ENCODE measurements around the gene HSPA12B.

HSPA12B gene

GRCh38 chr20:3741836-3742458 is 9.5 kb downstream of the HSPA12B start:
- Histone ChIP-seq H3K9me3 (ENCODE audit: control insufficient read depth in 1 of 2, low read length in 2 of 2) (no peaks in the 10 kb centered on the region), H3K4me1 (ENCODE audit: control insufficient read depth in 1 of 2, insufficient read depth in 2 of 2, low read length in 2 of 2) (no peaks in the 10 kb centered on the region), H3K4me3 (ENCODE audit: low read depth in 1 of 2, low read length in 2 of 2) (no peak overlapping the region), H3K27ac (ENCODE audit: low read length) (no peak overlapping the region), H3K27me3 (ENCODE audit: low read depth, low read length) (no peaks in the 10 kb centered on the region), H3K36me3 (ENCODE audit: control insufficient read depth in 1 of 2, insufficient read depth in 2 of 2, low read length in 2 of 2) (no peaks in the 10 kb centered on the region)

GRCh38 chr20:3743251-3743650 is 10.8 kb downstream of the HSPA12B start:
- H3K9me3 ChIP-seq (ENCODE audit: control insufficient read depth in 1 of 2, low read length in 2 of 2), result no peaks in the 10 kb centered on the region
- H3K4me1 ChIP-seq (ENCODE audit: control insufficient read depth in 1 of 2, insufficient read depth in 2 of 2, low read length in 2 of 2), result no peaks in the 10 kb centered on the region
- no peaks in the 10 kb centered on the region for H3K36me3 ChIP-seq (ENCODE audit: control insufficient read depth in 1 of 2, insufficient read depth in 2 of 2, low read length in 2 of 2)
- no peaks in the 10 kb centered on the region for H3K27me3 ChIP-seq (ENCODE audit: low read depth, low read length)
- no peak overlapping the region for H3K27ac ChIP-seq (ENCODE audit: low read length)
- no peak overlapping the region for H3K4me3 ChIP-seq (ENCODE audit: low read depth in 1 of 2, low read length in 2 of 2)

- H3K36me3 ChIP-seq (ENCODE audit: control insufficient read depth in 1 of 2, insufficient read depth in 2 of 2, low read length in 2 of 2), result no peaks in the 10 kb centered on the region
- H3K27me3 ChIP-seq (ENCODE audit: low read depth, low read length), result no peaks in the 10 kb centered on the region
- H3K4me3 ChIP-seq (ENCODE audit: low read depth in 1 of 2, low read length in 2 of 2), result no peak overlapping the region
Observed at GRCh38 chr20:3744037-3744436, 11.6 kb downstream of the HSPA12B start.

GRCh38 chr20:3744806-3745685 is 12.6 kb downstream of the HSPA12B start:
- Histone ChIP-seq H3K9me3 (ENCODE audit: control insufficient read depth in 1 of 2, low read length in 2 of 2) (no peaks in the 10 kb centered on the region), H3K27ac (ENCODE audit: low read length) (no peak overlapping the region), H3K27me3 (ENCODE audit: low read depth, low read length) (no peaks in the 10 kb centered on the region), H3K36me3 (ENCODE audit: control insufficient read depth in 1 of 2, insufficient read depth in 2 of 2, low read length in 2 of 2) (no peaks in the 10 kb centered on the region), H3K4me1 (ENCODE audit: control insufficient read depth in 1 of 2, insufficient read depth in 2 of 2, low read length in 2 of 2) (no peaks in the 10 kb centered on the region), H3K4me3 (ENCODE audit: low read depth in 1 of 2, low read length in 2 of 2) (no peak overlapping the region)

More at GRCh38 chr20:3744037-3744436, 11.6 kb downstream of the HSPA12B start:
- H3K27ac ChIP-seq (ENCODE audit: low read length), result no peak overlapping the region
- H3K9me3 ChIP-seq (ENCODE audit: control insufficient read depth in 1 of 2, low read length in 2 of 2), result no peaks in the 10 kb centered on the region
- no peaks in the 10 kb centered on the region for H3K4me1 ChIP-seq (ENCODE audit: control insufficient read depth in 1 of 2, insufficient read depth in 2 of 2, low read length in 2 of 2)

GRCh38 chr20:3745686-3746173 is 13.2 kb downstream of the HSPA12B start:
- Histone ChIP-seq H3K9me3 (ENCODE audit: control insufficient read depth in 1 of 2, low read length in 2 of 2) (no peaks in the 10 kb centered on the region), H3K4me3 (ENCODE audit: low read depth in 1 of 2, low read length in 2 of 2) (no peak overlapping the region), H3K36me3 (ENCODE audit: control insufficient read depth in 1 of 2, insufficient read depth in 2 of 2, low read length in 2 of 2) (no peaks in the 10 kb centered on the region), H3K4me1 (ENCODE audit: control insufficient read depth in 1 of 2, insufficient read depth in 2 of 2, low read length in 2 of 2) (no peaks in the 10 kb centered on the region), H3K27me3 (ENCODE audit: low read depth, low read length) (no peaks in the 10 kb centered on the region), H3K27ac (ENCODE audit: low read length) (no peak overlapping the region)

GRCh38 chr20:3747471-3747870 is 15.0 kb downstream of the HSPA12B start:
- no peaks in the 10 kb centered on the region for H3K27me3 ChIP-seq (ENCODE audit: low read depth, low read length)

GRCh38 chr20:3748073-3748472 is 15.6 kb downstream of the HSPA12B start:
- Histone ChIP-seq H3K27ac (ENCODE audit: low read length) (no peak overlapping the region), H3K4me1 (ENCODE audit: control insufficient read depth in 1 of 2, insufficient read depth in 2 of 2, low read length in 2 of 2) (peaks cover 0 to 6% of the 10 kb centered on the region in 2 donors), H3K27me3 (ENCODE audit: low read depth, low read length) (no peaks in the 10 kb centered on the region), H3K9me3 (ENCODE audit: control insufficient read depth in 1 of 2, low read length in 2 of 2) (no peaks in the 10 kb centered on the region), H3K36me3 (ENCODE audit: control insufficient read depth in 1 of 2, insufficient read depth in 2 of 2, low read length in 2 of 2) (peaks cover 4 to 5% of the 10 kb centered on the region in 2 donors), H3K4me3 (ENCODE audit: low read depth in 1 of 2, low read length in 2 of 2) (no peak overlapping the region)

More at GRCh38 chr20:3747471-3747870, 15.0 kb downstream of the HSPA12B start:
- Histone ChIP-seq H3K4me1 (ENCODE audit: control insufficient read depth in 1 of 2, insufficient read depth in 2 of 2, low read length in 2 of 2) (no peaks in the 10 kb centered on the region), H3K9me3 (ENCODE audit: control insufficient read depth in 1 of 2, low read length in 2 of 2) (no peaks in the 10 kb centered on the region), H3K36me3 (ENCODE audit: control insufficient read depth in 1 of 2, insufficient read depth in 2 of 2, low read length in 2 of 2) (peaks cover 4 to 5% of the 10 kb centered on the region in 2 donors), H3K27ac (ENCODE audit: low read length) (no peak overlapping the region), H3K4me3 (ENCODE audit: low read depth in 1 of 2, low read length in 2 of 2) (no peak overlapping the region)

- Histone ChIP-seq H3K27me3 (ENCODE audit: low read depth, low read length) (no peaks in the 10 kb centered on the region), H3K36me3 (ENCODE audit: control insufficient read depth in 1 of 2, insufficient read depth in 2 of 2, low read length in 2 of 2) (peaks cover 4 to 5% of the 10 kb centered on the region in 2 donors), H3K27ac (ENCODE audit: low read length) (no peak overlapping the region), H3K4me3 (ENCODE audit: low read depth in 1 of 2, low read length in 2 of 2) (no peak overlapping the region), H3K4me1 (ENCODE audit: control insufficient read depth in 1 of 2, insufficient read depth in 2 of 2, low read length in 2 of 2) (peaks cover 0 to 8% of the 10 kb centered on the region in 2 donors), H3K9me3 (ENCODE audit: control insufficient read depth in 1 of 2, low read length in 2 of 2) (no peaks in the 10 kb centered on the region)
Observed at GRCh38 chr20:3749087-3749688, 16.7 kb downstream of the HSPA12B start.

- Histone ChIP-seq H3K4me3 (ENCODE audit: low read depth in 1 of 2, low read length in 2 of 2) (no peak overlapping the region), H3K27ac (ENCODE audit: low read length) (no peak overlapping the region), H3K9me3 (ENCODE audit: control insufficient read depth in 1 of 2, low read length in 2 of 2) (no peaks in the 10 kb centered on the region), H3K36me3 (ENCODE audit: control insufficient read depth in 1 of 2, insufficient read depth in 2 of 2, low read length in 2 of 2) (peaks cover 4 to 11% of the 10 kb centered on the region in 2 donors), H3K27me3 (ENCODE audit: low read depth, low read length) (no peaks in the 10 kb centered on the region), H3K4me1 (ENCODE audit: control insufficient read depth in 1 of 2, insufficient read depth in 2 of 2, low read length in 2 of 2) (peaks cover 0 to 8% of the 10 kb centered on the region in 2 donors)
Observed at GRCh38 chr20:3749689-3750531, 17.4 kb downstream of the HSPA12B start.

- Histone ChIP-seq H3K27ac (ENCODE audit: low read length) (no peak overlapping the region), H3K27me3 (ENCODE audit: low read depth, low read length) (no peaks in the 10 kb centered on the region), H3K9me3 (ENCODE audit: control insufficient read depth in 1 of 2, low read length in 2 of 2) (no peaks in the 10 kb centered on the region), H3K4me1 (ENCODE audit: control insufficient read depth in 1 of 2, insufficient read depth in 2 of 2, low read length in 2 of 2) (peaks cover 0 to 8% of the 10 kb centered on the region in 2 donors), H3K4me3 (ENCODE audit: low read depth in 1 of 2, low read length in 2 of 2) (peak overlapping the region in 1 of 2 donors; percentile 62), H3K36me3 (ENCODE audit: control insufficient read depth in 1 of 2, insufficient read depth in 2 of 2, low read length in 2 of 2) (peaks cover 4 to 21% of the 10 kb centered on the region in 2 donors)
Observed at GRCh38 chr20:3751305-3751674, 18.8 kb downstream of the HSPA12B start.

Measured in muscle layer of duodenum (tissue), 2 donors.